GM23338 (cell line): ENCODE measurements around the gene TOX2.

ENCODE experiments used
- CREB1 ChIP-seq: fragments of 250-450 bp; sonication (Bioruptor Pico); IDR thresholded peaks from 2 replicates; pipeline ENCODE4 v1.5.0; 2020; ENCODE audit warnings: low read depth, mild to moderate bottlenecking, moderate library complexity
- CTCF ChIP-seq, 2 experiments: fragments of 200-600 bp in 1 of 2; sonication (generic) in 1 of 2; conservative IDR thresholded peaks; 2 replicates each; pipeline versions ENCODE4 v1.5.1 to v1.6.1; 2016 to 2017; ENCODE audit warnings: antibody characterized with exemption in 2 of 2, low read depth in 2 of 2, mild to moderate bottlenecking in 2 of 2, moderate library complexity in 1 of 2
- EZH2 ChIP-seq: fragments of 200-600 bp; sonication (generic); IDR thresholded peaks from one replicate; pipeline ENCODE4 v1.8.0; 2017; ENCODE audit warnings: antibody characterized with exemption, mild to moderate bottlenecking, low read depth; ENCODE audit not compliant: unreplicated experiment
- EZH2phosphoT487 ChIP-seq: fragments of 200-600 bp; sonication (generic); IDR thresholded peaks from one replicate; pipeline ENCODE4 v1.8.1; 2018; ENCODE audit warnings: antibody characterized with exemption; ENCODE audit not compliant: unreplicated experiment
- POLR2AphosphoS5 ChIP-seq: IDR thresholded peaks from 2 replicates; pipeline ENCODE4 v1.6.1; 2016; ENCODE audit warnings: antibody characterized with exemption, low read depth
- STAT1 ChIP-seq: IDR thresholded peaks from one replicate; pipeline ENCODE4 v1.6.1; 2016; ENCODE audit warnings: antibody characterized with exemption; ENCODE audit not compliant: unreplicated experiment

- TF ChIP-seq CTCF (conservative IDR thresholded peaks at IDR 0.05; ENCODE audit: low read depth in 2 of 2) (no peak), CREB1 (CRISPR knock-in tag) (no peak), EZH2 (no peak), EZH2phosphoT487 (no peak), POLR2AphosphoS5 (no peak), STAT1 (no peak)
Observed at GRCh38 chr20:43995645-43996044, 81.0 kb downstream of the TOX2 start.
